Activated CD8-positive, alpha-beta T cell treated with anti-CD3 and anti-CD28 coated beads for 36 hours (primary cell): ENCODE results near the gene SLC34A1. TPM values are rescaled to one million over a fixed set of nuclear protein-coding genes. Genes with fewer than 3 reads are reported as not detected.
"Not testable (repeated sequence)": the region's sequence is repeated elsewhere in the genome, so short reads cannot be mapped to it uniquely, and the experiment has no call there.

ENCODE experiments used
- ATAC-seq: fragments of 200-7000 bp; cut with Tn5 transposase; one replicate; pipeline ENCODE4 v1.10.0; 2021; ENCODE audit warnings: mild to moderate bottlenecking, moderate library complexity
- CTCF ChIA-PET: fragments of 350-600 bp; sonication (Branson Sonifier 250); formaldehyde crosslinking; loops from one replicate; lab custom pipeline; 2021; ENCODE audit warnings: antibody characterized with exemption; lab: Charles Lee
- POLR2A ChIA-PET: fragments of 350-600 bp; sonication (Branson Sonifier 250); formaldehyde crosslinking; loops from one replicate; lab custom pipeline; 2021; ENCODE audit warnings: antibody characterized with exemption; lab: Charles Lee
- DNase-seq: peaks from one replicate; pipeline ENCODE4 v3.0.0-alpha.2; 2020
- H3K27ac Mint-ChIP-seq: one replicate; pipeline ENCODE4 v1.8.0; 2021; ENCODE audit warnings: mild to moderate bottlenecking, mixed read lengths
- H3K27me3 Mint-ChIP-seq: one replicate; pipeline ENCODE4 v1.8.0; 2021; ENCODE audit warnings: mixed read lengths
- H3K36me3 Mint-ChIP-seq: one replicate; pipeline ENCODE4 v1.8.0; 2021; ENCODE audit warnings: low read depth, mixed read lengths
- H3K4me1 Mint-ChIP-seq: one replicate; pipeline ENCODE4 v1.8.0; 2021; ENCODE audit warnings: low read depth, mixed read lengths
- H3K4me3 Mint-ChIP-seq: one replicate; pipeline ENCODE4 v1.8.0; 2021; ENCODE audit warnings: mild to moderate bottlenecking, moderate library complexity, mixed read lengths
- H3K9me3 Mint-ChIP-seq: one replicate; pipeline ENCODE4 v1.8.0; 2021; ENCODE audit warnings: mixed read lengths
- CTCF ChIP-seq: fragments of 200-600 bp; IDR thresholded peaks from one replicate; pipeline ENCODE4 v1.8.0; 2022; ENCODE audit warnings: antibody characterized with exemption, mild to moderate bottlenecking
- intact Hi-C: fragments of 100-400 bp; cut with micrococcal nuclease; formaldehyde crosslinking; loops from one replicate; pipeline ENCODE4 v1.10.0; 2022
- total RNA-seq, 2 experiments: library from RNA; stranded (reverse); gene quantifications; one replicate each; pipeline ENCODE4 v1.2.3, GENCODE V29; 2021

Gene SLC34A1
- total RNA-seq, 2 experiments from 2014 or later: 0.29 to 0.43 TPM

DNA sequence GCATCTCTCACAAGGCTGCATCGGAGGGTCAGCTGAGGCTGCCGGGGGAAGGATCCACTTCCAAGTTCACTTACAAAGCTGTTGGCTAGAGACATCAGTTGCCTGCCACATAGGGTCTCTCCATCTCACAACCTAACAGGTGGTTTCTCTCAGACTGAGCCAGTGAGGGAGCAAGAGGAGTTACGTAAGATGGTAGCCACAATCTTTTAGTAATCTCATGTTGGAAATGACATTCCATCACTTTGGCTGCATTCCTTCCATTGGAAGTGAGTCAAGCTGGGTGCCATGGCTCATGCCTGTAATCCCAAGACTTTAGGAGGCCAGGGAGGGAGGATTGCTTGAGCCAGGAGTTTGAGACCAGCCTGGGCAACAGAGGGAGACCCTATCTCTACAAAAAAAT, 34.8 kb downstream of the SLC34A1 start:
- POLR2A ChIA-PET: interaction anchor here (0.7 to 1.4 kb wide), 2 partner anchors 27 to 83 kb away, joined by 3 to 6 read pairs; partner anchors contain the start of gene PRR7
- Mint-ChIP-seq H3K4me1 (peaks cover 7% of the 10 kb centered on the region), H3K4me3 (no peak overlapping the region), H3K27me3 (no peaks in the 10 kb centered on the region), H3K36me3 (no peaks in the 10 kb centered on the region), H3K9me3 (no peaks in the 10 kb centered on the region), H3K27ac (no peak overlapping the region)
- no peak for TF ChIP-seq CTCF
- intact Hi-C loops: no loop called here
- ATAC-seq: no peak
- DNase-seq: no peak
- CTCF ChIA-PET: interaction anchor here (7.0 kb wide), 1 partner anchor 15 kb away, joined by 76 read pairs; no protein-coding TSS in a partner anchor

- ATAC-seq, H3K27ac Mint-ChIP-seq, H3K36me3 Mint-ChIP-seq, H3K27me3 Mint-ChIP-seq, DNase-seq, intact Hi-C loops, H3K4me3 Mint-ChIP-seq, H3K9me3 Mint-ChIP-seq: not testable (repeated sequence)
- POLR2A ChIA-PET: interaction anchor here (2.4 to 15.2 kb wide), 2 partner anchors 16 to 25 kb away, joined by 5 to 606 read pairs; partner anchors contain the start of gene PRR7
- CTCF ChIA-PET: interaction anchor here (1.0 to 10.5 kb wide), 2 partner anchors 16 to 37 kb away, joined by 3 to 159 read pairs; partner anchors contain the start of genes F12 and PFN3
- H3K4me1 Mint-ChIP-seq: peaks cover 13% of the 10 kb centered on the region
Measured at GRCh38 chr5:177420472-177420871, 36.2 kb downstream of the SLC34A1 start.

DNA sequence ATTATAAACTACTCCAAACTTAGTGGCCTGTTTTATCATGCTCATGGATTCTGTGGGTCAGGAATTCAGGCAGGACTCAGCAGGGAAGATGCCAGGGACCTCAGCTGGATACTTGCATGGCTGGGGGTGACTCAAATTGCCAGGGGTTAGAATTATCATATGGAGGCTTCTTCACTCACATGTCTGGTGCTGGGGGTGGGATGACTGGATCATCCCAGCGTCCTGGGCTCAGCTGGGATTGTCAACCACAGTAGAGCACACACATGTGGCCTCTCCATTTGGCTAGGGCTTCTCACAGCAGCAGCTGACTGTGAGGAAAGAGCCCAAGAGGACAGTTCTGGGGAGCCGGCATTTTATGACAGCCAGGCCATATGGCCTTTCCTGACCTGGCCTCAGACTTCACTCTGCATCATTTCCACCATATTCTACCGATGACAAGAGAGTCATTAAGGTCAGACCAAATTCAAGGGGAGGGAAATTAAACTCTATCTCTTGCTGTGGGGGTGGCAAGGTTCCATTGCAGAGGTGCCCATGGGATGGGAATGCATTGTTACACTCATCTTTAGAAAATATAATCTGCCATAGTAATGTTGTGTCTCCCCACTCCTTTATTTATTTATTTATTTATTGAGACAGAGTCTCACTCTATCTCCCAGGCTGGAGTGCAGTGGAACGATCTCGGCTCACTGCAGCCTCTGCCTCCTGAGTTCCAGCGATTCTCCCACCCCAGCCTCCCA, 37.0 kb downstream of the SLC34A1 start:
- ChIA-PET CTCF (interaction anchor here (1.2 to 10.5 kb wide), 2 partner anchors 16 to 34 kb away, joined by 4 to 159 read pairs; partner anchors contain the start of genes F12 and PFN3), POLR2A (interaction anchor here (1.2 to 15.2 kb wide), 5 partner anchors 10 to 73 kb away, joined by 3 to 606 read pairs (median 5); partner anchors contain the start of gene PRR7)
- no peak for TF ChIP-seq CTCF
- H3K4me3 Mint-ChIP-seq: no peak overlapping the region
- no peak overlapping the region for H3K27ac Mint-ChIP-seq
- H3K27me3 Mint-ChIP-seq: no peaks in the 10 kb centered on the region
- DNase-seq: no peak
- intact Hi-C loops: no loop called here
- no peak for ATAC-seq
- no peaks in the 10 kb centered on the region for H3K9me3 Mint-ChIP-seq
- H3K4me1 Mint-ChIP-seq: peaks cover 14% of the 10 kb centered on the region
- H3K36me3 Mint-ChIP-seq: no peaks in the 10 kb centered on the region

DNA sequence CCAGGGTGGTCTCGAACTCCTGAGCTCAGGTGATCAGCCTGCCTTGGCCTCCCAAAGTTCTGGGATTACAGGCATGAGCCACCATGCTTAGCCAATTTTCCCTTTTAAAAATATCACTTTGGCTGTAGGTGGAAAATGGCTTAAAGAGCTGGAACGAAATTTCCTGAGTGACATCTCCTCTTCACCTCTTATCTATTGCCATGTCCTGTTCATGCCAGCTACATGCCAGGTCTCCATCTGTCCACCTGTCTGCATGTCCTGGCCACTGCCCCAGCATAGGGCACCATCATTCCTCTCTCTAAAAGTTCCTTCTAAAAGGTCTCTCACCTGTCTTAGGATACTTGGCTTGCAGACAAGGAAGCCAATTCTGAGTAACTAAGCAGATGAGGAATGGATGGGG, 39.4 kb downstream of the SLC34A1 start:
- no peak for ATAC-seq
- no peak overlapping the region for H3K27ac Mint-ChIP-seq
- peaks cover 14% of the 10 kb centered on the region for H3K4me1 Mint-ChIP-seq
- no peak for TF ChIP-seq CTCF
- CTCF ChIA-PET: interaction anchor here (1.0 to 10.5 kb wide), 5 partner anchors 9 to 78 kb away, joined by 3 to 159 read pairs (median 6); partner anchors contain the start of genes F12 and PFN3
- no peaks in the 10 kb centered on the region for H3K27me3 Mint-ChIP-seq
- DNase-seq: no peak
- POLR2A ChIA-PET: interaction anchor here (1.1 to 15.2 kb wide), 3 partner anchors 11 to 22 kb away, joined by 5 to 606 read pairs (median 8); partner anchors contain the start of gene PRR7
- intact Hi-C loops: no loop called here
- peaks cover 17% of the 10 kb centered on the region for H3K36me3 Mint-ChIP-seq
- H3K9me3 Mint-ChIP-seq: no peaks in the 10 kb centered on the region
- no peak overlapping the region for H3K4me3 Mint-ChIP-seq

DNA sequence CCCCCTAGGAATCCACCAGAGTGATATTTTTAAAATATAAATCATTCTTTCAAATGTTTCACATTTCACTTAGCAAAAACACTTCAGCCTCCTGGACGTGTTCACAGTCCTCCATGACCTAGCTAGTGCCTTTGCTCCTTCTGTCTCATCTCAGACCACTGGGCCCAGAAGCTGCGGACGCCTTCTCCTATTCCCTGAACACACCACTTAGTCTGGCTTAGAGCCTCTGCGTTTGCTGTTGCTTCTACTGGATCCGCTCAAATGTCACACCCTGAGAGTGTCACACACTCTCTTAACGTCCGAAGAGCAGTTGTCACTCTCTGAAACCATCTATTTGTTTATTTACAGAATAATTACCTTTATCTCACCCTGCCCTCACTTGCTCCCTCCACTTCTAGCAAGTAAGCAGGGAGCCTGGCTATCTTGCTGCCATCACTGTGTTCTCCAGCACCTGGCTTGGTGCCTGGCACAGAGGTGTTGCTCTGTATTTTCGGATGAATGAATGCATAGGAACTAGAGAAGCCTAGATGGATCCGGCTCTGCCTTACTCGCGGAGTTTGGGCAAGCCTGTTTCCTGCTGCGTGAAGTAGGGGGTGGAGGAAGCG, 41.1 kb downstream of the SLC34A1 start:
- no peaks in the 10 kb centered on the region for H3K9me3 Mint-ChIP-seq
- H3K4me1 Mint-ChIP-seq: peaks cover 29% of the 10 kb centered on the region
- peak overlapping the region; percentile 97 for H3K27ac Mint-ChIP-seq
- H3K27me3 Mint-ChIP-seq: no peaks in the 10 kb centered on the region
- no peak for DNase-seq
- CTCF ChIA-PET: interaction anchor here (1.2 to 10.5 kb wide), 4 partner anchors 20 to 36 kb away, joined by 5 to 159 read pairs (median 8); partner anchors contain the start of genes F12 and PFN3
- no peak for ATAC-seq
- no peak for TF ChIP-seq CTCF
- intact Hi-C loops: no loop called here
- peaks cover 33% of the 10 kb centered on the region for H3K36me3 Mint-ChIP-seq
- H3K4me3 Mint-ChIP-seq: peak overlapping the region; percentile 88
- POLR2A ChIA-PET: interaction anchor here (0.8 to 15.2 kb wide), 8 partner anchors 9 to 74 kb away, joined by 3 to 606 read pairs (median 6); partner anchors contain the start of genes F12, LMAN2 and PRR7
